Measurements from ENCODE around the gene SH3RF3. TPM values are rescaled to one million over a fixed set of nuclear protein-coding genes. Genes with fewer than 3 reads are reported as not detected.

Gene SH3RF3
- 9.8 and 10.0 TPM in 2 replicates for total RNA-seq

DNA sequence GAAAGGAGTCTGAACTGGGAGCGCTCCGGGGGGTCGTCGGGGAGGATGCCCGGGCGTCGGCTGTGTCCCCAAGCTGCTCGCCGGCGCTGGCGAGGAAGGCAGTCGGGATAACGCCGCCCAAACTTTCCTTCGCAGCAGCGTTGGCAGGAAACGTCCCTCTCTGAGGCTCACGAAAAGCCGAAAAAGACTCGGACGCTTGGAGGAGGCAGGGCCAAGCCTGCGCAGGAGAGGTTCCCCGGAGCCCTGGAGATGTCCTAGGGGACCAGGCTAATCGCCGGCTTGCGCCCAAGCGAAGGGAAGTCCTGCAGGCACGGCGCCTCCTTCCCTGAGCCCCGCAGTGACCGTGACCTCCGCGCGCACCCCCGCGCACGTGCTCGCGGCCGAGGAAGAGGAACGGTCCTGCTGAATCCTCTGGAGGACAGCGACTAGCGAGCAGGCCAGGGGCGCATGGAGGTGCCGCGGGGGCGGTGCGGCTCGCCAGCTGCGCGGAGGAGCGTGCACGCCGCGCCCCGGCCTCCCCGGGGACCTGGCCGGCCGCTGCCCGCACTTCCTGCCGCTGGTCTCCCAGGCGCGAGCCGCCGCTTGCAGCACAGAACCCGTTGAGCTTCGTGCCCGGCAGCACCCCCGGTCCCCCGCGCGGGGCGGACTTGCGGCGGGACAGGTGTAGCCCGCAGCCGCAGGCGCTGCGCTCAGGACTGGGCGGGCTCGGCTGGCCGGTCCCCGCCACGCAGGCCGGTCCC lies at the start of gene SH3RF3:
SH3RF3 (plus strand) TSS at position 590 of the 740 bp plus-strand sequence.

Other genes with a start within 250 kb of the SH3RF3 start
- not detected in 2 replicates for gene EDAR, start 140.0 kb upstream of the SH3RF3 start, total RNA-seq

Data from bronchus fibroblast of lung (primary cell).